ENCODE measurements around the gene CTNNBIP1.

GRCh38 chr1:9846611-9847171, 63.4 kb downstream of the CTNNBIP1 start:
- TF ChIP-seq CTCF (IDR thresholded peaks at IDR 0.05 in 2 of 3, conservative IDR thresholded peaks at IDR 0.05 in 1 of 3; ENCODE audit: insufficient read depth in 2 of 3, low read depth in 1 of 3, low read length in 3 of 3): peak in 1 of 3 experiments; percentile 25; a peak in 1 of 6 replicates
- TF ChIP-seq HES1 (IDR thresholded peaks at IDR 0.05; ENCODE audit: low read depth): no peak
- no peak for TF ChIP-seq ZBTB17 (CRISPR knock-in tag; IDR thresholded peaks at IDR 0.05)
- TF ChIP-seq STAG1 (CRISPR knock-in tag; IDR thresholded peaks at IDR 0.05; ENCODE audit: borderline replicate concordance): no peak
- TF ChIP-seq MAX (CRISPR knock-in tag; IDR thresholded peaks at IDR 0.05): no peak
- no peak for TF ChIP-seq EZH2 (IDR thresholded peaks at IDR 0.05; ENCODE audit: borderline replicate concordance, low read depth, low read length)
- no peak for TF ChIP-seq CHD4 (IDR thresholded peaks at IDR 0.05; ENCODE audit: insufficient read depth, insufficient replicate concordance, low read depth, low read length, poor library complexity, severe bottlenecking)
- no peak for TF ChIP-seq ARID2 (IDR thresholded peaks at IDR 0.05)
- TF ChIP-seq HEY1 (CRISPR knock-in tag; IDR thresholded peaks at IDR 0.05; ENCODE audit: borderline replicate concordance): no peak
- TF ChIP-seq POLR2G (IDR thresholded peaks at IDR 0.05; ENCODE audit: low read depth, low read length): peak; percentile 39
- no peak for TF ChIP-seq CHD2 (IDR thresholded peaks at IDR 0.05; ENCODE audit: low read depth, low read length)
- TF ChIP-seq ZBTB8A (IDR thresholded peaks at IDR 0.05; ENCODE audit: partially characterized antibody): no peak
- no peak for TF ChIP-seq TFE3 (CRISPR knock-in tag; IDR thresholded peaks at IDR 0.05)
- TF ChIP-seq KLF10 (CRISPR knock-in tag; IDR thresholded peaks at IDR 0.05): no peak
